ENCODE measurements around the gene MED13L.

MED13L gene

GRCh38 chr12:116159175-116159574 is 118.3 kb downstream of the MED13L start:
- TF ChIP-seq CTCF (IDR thresholded peaks at IDR 0.05): no peak

- TF ChIP-seq CTCF (IDR thresholded peaks at IDR 0.05): no peak
Measured at GRCh38 chr12:116157845-116158267, 119.6 kb downstream of the MED13L start.

GRCh38 chr12:116156614-116157013 is 120.9 kb downstream of the MED13L start:
- TF ChIP-seq CTCF (IDR thresholded peaks at IDR 0.05): no peak

GRCh38 chr12:116155383-116155782 is 122.1 kb downstream of the MED13L start:
- no peak for TF ChIP-seq CTCF (IDR thresholded peaks at IDR 0.05)

- TF ChIP-seq CTCF (IDR thresholded peaks at IDR 0.05): no peak
Measured at GRCh38 chr12:116153983-116154382, 123.5 kb downstream of the MED13L start.

- TF ChIP-seq CTCF (IDR thresholded peaks at IDR 0.05): no peak
Measured at GRCh38 chr12:116153113-116153512, 124.4 kb downstream of the MED13L start.

- no peak for TF ChIP-seq CTCF (IDR thresholded peaks at IDR 0.05)
Measured at GRCh38 chr12:116152268-116152667, 125.2 kb downstream of the MED13L start.

GRCh38 chr12:116150452-116150851 is 127.0 kb downstream of the MED13L start:
- no peak for TF ChIP-seq CTCF (IDR thresholded peaks at IDR 0.05)
